HG03442 (cell line): Measurements from ENCODE around the gene ABCA6.
"Not testable (repeated sequence)": the region's sequence is repeated elsewhere in the genome, so short reads cannot be mapped to it uniquely, and the experiment has no call there.

Experiments
- ATAC-seq: cut with Tn5 transposase; IDR thresholded peaks from one replicate; pipeline ENCODE4 v1.9.1; 2021; ENCODE audit warnings: mild to moderate bottlenecking, moderate library complexity; ENCODE audit not compliant: unreplicated experiment

ABCA6 gene

DNA sequence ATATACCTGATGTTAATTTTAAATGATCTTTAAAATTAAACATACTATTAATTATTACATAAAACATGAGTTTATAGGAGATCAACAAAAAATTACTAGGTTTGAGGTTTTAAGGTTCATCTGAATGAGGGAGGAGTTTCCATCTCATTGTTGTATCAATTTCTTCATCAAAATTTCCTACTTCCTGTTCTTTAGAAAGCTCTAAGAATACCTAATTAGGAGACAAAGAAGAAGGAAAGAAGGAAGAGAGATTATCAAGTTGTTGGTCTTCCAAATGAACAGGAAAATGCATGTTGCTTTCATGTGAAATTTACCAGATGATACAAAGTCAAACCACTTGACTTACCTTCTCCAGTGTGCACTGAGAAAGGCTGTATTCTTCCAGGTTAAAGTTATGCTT, 62.8 kb downstream of the ABCA6 start:
- no peak for ATAC-seq

DNA sequence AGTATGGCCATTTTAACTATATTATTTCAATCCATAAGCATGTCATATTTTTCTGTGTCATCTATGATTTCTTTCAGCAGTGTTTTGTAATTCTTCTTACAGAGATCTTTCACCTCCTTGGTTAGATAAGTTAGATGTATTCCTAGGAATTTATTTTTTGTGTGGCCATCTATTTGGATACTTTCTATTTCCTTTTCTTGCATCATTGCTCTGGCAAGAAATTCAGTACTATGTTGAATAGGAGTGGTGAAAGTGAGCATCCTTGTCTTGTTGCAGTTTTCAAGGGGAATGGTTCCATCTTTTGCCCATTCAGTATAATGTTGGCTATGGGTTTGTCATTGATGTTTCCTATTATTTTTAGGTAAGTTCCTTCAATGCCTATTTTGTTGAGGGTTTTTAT, 65.9 kb downstream of the ABCA6 start:
- ATAC-seq, result no peak

DNA sequence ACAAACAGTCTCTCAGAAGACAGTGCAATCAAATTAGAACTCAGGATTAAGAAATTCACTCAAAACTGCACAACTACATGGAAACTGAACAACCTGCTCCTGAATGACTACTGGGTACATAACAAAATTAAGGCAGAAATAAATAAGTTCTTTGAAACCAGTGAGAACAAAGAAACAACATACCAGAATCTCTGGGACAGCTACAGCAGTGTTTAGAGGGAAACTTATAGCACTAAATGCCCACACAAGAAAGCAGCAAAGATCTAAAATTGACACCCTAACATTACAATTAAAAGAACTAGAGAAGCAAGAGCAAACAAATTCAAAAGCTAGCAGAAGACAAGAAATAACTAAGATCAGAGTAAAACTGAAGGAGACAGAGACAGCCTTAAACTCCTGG, 68.3 kb downstream of the ABCA6 start:
- ATAC-seq, result not testable (repeated sequence)

DNA sequence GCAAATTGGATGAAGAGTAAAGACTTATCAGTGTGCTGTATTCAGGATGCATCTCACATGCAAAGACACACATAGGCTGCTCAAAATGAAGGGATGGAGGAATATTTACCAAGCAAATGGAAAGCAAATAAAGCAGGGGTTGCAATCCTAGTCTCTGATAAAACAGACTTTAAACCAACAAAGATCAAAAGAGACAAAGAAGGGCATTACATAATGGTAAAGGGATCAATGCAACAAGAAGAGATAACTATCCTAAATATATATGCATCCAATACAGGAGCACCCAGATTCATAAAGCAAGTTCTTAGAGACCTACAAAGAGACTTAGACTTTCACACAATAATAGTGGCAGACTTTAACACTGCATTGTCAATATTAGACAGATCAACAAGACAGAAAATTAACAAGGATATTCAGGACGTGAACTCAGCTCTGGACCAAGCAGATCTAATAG, 68.9 kb downstream of the ABCA6 start:
- ATAC-seq, result not testable (repeated sequence)

DNA sequence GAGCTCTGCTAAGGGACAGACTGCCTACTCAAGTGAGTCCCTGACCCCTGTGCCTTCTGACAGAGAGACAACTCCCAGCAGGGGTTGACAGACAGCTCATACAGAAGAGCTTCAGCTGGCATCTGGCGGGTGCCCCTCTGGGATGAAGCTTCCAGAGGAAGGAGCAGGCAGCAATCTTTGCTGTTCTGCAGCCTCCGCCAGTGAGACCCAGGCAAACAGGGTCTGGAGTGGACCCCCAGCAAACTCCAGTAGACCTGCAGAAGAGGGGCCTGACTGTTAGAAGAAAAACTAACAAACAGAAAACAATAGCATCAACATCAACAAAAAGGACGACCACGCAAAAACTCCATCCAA, 70.5 kb downstream of the ABCA6 start:
- ATAC-seq, result not testable (repeated sequence)

DNA sequence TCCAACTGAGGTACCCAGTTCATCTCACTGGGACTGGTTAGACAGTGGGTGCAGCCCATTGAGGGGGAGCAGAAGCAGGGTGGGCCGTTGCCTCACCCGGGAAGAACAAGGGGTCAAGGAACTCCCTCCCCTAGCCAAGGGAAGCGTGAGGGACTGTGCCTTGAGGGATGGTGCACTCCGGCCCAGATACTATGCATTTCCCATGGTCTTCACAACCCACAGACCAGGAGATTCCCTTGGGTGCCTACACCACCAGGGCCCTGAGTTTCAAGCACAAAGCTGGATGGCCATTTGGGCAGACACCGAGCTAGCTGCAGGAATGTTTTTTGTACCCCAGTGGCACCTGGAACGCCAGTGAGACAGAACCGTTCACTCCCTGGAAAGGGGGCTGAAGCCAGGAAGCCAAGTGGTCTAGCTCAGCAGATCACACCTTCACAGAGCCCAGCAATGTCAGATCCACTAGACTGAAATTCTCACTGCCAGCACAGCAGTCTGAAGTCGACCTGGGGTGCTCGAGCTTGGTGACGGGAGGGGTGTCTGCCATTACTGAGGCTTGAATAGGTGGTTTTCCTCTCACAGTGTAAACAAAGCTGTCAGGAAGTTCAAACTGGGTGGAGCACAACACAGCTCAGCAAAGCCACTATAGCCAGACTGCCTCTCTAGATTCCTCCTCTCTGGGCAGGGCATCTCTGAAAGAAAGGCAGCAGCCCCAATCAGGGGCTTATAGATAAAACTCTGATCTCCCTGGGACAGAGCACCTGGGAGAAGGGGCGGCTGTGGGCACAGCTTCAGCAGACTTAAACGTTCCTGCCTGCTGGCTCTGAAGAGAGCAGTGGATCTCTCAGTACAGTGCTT, 71.1 kb downstream of the ABCA6 start:
- ATAC-seq, result not testable (repeated sequence)

DNA sequence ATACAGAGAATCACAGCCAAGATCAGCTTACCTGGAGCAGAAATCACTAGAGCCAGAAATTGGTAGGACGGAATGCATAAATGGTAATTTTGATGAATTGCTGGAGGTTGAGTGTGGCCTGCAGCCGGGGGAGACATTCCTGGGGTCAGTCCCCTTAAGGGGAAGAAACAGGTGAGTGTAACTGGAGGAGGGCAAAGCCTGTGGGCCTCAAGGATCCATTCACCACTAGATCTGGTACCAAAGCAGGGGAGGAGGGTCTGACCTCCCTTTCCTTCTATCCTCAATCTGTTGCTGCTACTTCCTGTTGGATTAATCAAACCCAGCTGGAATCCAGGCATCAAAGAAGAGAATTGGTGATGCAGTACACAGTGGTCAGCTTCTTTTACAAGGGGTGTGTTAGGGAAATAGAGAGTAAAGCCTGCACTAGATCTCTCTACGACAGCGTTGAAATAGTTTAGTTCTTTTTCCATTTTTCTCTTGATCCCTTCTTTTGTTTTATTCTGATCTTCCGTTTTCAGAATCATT, 72.4 kb downstream of the ABCA6 start:
- ATAC-seq, result no peak

DNA sequence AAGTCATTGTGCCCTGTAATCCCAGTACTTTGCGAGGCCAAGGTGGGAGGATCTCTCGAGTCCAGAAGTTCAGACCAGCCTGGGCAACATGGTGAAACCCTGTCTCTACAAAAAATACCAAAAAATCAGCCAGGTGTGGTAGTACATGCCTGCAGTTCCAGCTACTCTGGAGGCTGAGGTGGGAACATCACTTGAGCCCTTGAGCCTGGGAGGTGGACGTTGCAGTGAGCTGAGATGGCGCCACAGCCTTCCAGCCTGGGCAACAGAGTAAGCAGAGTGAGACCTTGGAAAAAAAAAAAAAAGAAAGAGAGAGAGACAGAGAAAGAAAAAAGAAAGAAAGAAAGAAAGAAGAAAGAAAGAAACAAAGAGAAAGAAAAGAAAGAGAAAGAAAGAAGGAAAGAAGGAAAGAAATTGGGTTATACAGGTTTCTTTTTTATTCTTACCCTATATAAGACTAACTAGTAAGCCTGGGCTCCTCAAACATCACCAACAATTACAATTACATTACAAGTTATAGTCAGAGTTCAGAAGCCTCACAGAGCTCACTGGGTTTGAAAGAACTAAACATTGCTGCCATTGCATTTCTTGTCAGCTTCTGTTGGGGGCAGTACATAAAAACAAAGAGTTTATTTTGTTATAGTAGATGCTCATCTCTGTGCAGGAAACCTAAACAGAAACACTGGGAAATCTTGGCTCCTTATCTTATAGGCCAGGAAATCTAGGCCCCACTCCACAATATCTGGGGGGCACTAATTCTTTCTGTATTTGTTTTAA, 74.2 kb downstream of the ABCA6 start:
- ATAC-seq, result no peak

DNA sequence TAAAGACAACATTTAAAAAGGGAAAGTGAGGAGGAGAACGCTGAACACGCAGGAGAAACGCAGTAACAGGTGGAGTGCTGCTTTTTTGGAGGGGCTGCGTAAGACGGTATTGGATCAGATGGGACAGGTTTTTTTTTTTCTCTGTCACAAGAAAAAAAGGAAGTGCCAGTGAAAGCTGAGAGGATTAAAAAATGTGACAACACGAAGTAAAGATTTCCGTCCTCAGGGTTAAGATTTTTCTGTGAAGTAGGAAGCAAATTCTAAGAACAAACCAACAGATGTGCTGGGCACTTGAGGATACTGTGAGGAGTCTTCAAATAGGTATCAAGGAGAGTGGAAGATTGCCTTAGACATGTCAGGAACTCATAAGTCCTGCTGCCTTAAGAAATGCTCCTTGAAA, 75.2 kb downstream of the ABCA6 start:
- ATAC-seq, result no peak

DNA sequence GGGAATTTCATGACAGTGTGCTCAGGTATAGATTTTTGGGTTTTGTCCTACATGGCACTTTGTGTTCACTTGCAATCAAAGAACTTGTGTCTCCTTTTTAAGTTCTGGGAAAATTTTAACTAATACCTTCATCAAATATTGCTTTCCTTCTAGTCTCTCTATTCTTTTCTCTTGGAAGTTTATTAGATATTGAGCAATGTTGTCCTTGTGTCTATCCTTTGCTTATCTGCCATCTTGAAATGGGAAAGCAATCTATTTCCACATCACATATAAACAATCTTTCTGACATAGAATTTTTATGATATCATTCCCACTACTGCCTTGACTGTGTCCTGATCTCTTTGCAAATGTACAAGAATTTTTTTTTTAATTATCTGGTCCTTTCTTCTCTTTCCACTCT, 76.6 kb downstream of the ABCA6 start:
- no peak for ATAC-seq

DNA sequence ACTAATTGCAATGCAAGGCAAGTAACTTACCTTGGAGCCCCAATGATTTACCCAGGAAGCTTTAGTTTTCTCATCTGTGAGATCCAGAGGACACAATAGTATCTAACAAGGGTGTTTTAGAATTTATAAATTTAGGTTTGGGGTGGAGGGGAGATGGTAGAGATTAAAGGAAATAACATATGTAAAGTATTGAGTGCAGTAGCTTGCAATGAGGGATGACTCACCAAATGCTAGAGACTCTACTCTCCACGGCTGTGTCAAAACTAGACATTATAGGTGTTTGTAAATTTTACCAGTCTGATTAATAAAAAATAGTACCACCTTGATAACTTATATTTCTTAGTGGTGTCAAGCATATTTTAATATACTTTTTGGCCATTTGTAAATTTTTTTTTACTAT, 77.2 kb downstream of the ABCA6 start:
- ATAC-seq, result no peak

DNA sequence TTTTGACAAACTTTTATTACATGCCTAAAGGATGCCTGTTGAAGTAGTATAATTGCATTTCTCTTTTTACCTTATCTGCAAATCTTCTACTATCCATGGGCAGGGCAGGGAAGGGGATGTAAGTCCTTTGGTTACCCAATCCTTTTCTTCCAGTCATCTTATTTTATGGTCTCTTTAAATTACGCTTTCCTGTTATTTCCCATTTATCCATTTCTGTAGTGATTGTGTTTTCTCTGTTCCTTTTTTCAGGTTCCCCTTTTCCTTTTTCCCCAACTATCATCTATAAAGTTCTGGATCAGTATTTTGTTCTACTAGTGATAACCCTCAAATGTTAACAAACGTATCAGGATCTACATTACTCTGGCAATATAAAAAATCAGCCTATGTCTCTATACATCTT, 77.7 kb downstream of the ABCA6 start:
- ATAC-seq, result no peak

DNA sequence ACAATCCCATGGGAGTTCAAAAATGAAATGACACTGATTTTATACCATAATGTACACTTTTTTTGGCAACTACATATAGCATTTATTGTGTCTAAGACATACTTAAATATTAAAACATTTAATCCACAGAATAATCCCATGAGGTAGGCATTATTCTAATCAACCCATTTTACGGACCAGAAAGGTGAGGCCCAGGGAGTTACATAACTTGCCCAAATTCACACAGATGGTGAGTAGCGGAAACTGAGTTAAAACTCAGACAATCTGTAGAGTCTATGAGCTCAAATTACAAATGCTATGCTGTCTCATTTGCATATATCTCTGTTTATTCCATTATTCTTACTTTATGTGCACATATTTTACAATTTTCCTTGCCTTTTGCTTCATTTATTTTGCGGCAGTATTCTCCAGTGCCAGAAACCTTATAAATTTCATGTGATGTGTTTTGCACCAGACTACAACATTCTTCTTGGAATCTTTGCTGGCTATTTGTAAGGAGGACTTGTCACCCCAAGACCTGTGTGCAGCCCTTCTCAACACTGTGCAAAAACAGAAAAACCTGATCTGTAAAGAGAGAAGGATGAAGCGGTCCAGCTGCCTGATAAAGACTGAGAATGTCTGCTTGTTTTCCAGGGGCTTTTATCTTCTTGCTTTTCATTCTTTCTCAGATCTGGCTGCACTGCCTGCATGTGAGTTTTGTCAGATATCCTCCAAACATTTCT, 78.7 kb downstream of the ABCA6 start:
- ATAC-seq, result no peak

DNA sequence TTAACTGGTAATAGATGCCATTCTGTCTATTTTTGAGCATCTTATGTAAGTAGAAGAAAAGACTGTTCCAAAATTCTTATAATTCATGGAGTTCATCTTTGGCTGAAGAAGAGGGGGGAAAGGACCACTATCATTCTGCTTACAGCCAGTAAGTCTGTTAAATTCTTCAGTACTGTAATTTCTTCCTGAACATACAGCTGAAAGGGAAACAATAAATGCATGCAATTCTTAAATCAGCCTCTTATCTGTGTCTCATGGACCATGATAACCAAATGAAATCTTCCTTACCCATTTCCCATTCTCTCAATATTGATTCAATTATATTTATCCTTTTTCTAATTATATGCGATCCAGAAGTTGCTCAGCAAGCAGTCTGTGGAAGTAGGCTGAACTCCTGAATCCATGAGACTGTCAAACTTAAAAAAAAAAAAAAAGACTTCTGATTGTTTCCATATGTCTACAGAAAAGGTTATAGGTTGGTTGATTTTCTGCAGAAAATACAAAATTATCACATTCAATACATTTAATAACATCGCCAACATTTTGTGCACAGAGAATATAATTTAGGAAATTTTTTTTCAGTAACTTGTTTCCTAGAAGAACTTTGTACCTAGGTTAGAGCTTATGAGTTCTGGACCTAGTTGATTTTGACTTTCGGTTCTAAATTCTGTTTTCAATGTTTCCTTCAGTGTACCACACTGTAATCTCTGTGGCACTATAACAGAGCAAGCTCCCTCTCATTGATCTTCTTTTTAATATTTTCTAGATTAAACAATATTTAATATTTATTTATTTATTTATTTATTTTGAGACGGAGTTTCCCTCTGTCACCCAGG, 79.8 kb downstream of the ABCA6 start:
- no peak for ATAC-seq

DNA sequence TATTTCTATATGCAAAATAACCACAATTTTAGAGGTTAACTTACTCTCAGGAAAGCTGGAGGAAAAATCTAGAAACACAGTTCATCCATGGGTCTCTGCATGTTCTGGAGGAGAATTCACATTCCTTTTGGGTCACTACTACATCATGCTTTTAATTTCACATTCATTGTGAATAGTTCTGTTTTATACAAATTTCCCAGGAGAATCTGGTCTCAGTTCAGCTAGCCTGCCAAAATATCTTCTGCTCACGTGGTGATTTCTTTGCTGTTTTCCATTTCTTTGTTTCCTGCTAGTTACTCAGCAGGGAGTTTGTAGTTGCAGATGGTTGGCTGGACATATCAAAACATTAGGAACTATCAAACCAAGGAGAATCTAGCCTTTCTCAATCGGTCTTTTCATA, 80.9 kb downstream of the ABCA6 start, which contains the start of gene ABCA9:
Gene ABCA9, minus strand, starts transcription at position 106 of the 400 bp plus-strand sequence. CDS start 9,801 bp downstream, outside the sequence.
- no peak for ATAC-seq

DNA sequence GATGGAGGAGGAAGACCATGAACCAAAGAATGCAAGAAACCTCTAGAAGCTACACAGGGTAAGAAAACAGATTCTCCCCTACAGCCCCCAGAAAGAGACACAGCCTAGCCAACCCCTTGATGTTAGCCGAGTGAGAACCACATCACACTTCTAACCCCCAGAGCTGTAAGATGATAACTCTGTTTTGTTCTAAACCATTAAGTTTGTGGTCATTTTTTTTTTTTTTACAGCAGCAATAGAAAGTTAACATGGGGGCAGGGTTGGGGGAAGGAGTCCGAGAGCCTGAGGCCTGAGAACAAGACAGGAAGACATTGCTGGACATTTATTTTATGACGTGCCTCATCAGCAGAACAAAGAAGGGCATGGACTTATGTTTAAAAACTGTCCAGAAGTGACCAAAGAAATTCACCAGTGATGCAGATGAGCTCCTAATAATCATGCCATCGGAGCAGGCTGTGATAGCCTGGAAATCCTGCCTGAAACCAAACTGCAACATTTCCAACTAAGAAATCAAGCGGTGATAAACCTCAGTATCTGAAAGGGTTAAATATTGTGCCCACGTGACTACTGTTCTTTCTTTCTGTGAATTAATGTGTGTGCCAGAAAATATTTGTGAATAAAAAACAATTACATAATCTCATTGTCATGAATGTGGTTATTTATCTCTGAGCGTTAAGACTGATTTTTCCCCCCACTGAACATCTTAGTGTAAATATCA, 82.1 kb downstream of the ABCA6 start:
- ATAC-seq, result no peak

DNA sequence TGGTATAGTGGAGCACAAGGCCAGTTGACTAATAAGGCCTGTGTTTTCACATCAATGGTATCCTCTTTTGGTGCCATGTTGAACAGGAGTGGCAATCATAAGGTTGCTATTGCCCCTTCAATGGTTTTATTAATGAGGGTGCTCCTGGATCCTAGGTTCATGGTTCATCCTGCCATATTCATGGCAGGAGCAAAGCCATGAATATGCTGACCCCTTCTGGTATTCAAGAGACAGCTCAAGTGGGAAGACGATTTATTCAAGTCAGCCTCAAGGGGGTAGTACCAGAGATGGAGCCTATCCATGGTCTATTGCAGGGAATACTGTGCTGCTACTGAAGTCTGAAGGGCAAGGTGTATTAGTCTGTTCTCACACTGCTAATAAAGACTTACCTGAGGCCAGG, 83.5 kb downstream of the ABCA6 start:
- no peak for ATAC-seq

DNA sequence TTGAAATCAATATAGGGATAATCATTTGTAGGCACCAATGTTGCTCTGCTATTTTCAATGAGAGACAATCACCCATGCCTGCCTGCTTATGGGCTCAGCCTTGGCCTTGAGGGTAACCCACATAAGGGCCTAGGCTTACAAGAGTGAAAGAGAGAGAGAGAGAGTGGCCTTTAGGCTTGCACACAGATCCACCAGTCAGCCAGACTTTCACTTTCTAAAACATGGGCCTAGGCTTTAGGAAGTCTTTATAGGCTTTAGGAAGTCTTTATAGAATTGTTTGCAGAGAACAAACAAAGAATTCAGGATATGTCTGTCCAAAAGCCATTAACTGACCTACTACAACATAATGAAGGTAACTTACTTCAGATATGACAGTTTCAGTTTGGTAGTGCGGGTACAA, 84.4 kb downstream of the ABCA6 start:
- ATAC-seq, result no peak

DNA sequence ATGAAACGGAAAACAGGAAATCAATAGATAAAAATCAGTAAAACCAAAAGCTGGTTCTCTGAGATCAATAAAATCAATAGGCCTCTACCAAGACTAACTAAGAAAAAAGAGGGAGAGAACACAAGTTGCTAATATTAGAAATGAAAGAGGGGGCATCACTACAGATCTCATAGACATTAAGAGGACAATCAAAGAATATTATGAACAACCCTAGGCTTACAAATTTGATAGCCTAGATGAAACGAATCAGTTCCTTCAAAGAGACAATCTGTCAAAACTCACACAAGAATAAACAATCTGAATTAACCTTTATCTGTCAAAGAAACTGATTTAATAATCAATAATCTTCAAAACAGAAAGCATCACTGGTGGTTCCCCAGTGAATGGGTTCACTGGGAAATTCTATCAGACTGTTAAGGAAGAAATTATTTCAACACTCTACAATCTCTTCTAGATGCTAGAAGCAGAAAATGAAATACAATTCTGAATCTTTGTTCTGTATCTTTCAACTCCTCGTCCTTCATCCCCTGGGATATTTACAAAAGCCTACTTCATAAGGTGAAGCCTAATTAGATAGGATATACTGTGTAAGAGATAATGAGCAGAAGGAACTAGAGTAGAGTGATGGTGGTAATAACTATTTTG, 85.4 kb downstream of the ABCA6 start:
- no peak for ATAC-seq
